ENCODE measurements around the gene KDM2B.
A peak's percentile ranks its signal among the peaks of the same experiment; 100 is the strongest.

Gene KDM2B

DNA sequence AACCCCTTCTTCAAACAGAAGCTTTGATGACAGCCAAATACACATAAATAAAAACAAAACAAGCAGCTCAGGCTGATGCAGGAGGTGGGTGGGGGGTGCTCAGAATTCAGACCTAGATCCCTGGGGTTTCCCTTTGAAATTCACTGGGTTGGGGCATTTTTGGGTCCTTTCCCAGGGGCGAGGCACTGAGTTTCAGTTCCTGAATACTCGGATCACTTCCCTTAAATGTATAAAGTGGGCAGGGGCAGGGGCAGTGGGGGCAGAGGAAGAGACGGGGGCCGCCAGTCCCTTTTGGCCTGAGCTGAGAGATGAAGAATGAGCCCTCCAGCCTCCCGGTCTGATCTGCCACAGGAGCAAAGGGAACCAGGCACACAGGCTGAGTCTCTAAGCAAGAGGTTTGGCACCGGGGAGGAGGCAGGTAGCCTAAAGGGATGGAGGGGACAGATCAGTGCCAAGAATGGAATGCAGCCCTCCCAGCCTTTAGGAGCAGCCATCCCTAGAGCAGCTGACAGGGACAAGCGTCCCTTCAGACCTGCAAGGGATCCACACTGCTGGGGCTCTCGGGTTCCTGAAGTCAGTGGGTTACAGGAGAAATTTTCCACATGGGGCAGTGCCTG lies 20.3 kb downstream of the KDM2B start:
- no peak for DNase-seq

DNA sequence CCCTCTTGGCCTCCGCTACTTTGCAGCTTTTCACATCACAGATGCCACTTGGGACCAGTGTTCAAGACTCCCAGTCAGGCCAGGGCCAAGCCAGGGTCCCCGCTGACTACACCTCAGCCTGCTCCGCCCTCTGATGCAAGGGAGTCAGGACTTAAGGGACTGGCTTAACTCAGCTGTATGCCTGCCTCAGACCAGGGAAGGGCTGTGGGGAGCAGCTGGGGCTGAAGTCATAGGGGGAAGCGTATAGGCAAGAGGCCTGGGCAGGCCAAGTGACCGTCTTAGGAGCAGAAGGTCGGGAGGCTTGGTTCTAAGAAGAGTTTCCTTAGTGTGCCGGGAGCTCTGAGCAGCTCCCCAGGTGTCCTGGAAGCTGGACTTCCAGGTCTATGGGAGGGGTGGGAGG lies 21.9 kb downstream of the KDM2B start:
- no peak for DNase-seq

DNA sequence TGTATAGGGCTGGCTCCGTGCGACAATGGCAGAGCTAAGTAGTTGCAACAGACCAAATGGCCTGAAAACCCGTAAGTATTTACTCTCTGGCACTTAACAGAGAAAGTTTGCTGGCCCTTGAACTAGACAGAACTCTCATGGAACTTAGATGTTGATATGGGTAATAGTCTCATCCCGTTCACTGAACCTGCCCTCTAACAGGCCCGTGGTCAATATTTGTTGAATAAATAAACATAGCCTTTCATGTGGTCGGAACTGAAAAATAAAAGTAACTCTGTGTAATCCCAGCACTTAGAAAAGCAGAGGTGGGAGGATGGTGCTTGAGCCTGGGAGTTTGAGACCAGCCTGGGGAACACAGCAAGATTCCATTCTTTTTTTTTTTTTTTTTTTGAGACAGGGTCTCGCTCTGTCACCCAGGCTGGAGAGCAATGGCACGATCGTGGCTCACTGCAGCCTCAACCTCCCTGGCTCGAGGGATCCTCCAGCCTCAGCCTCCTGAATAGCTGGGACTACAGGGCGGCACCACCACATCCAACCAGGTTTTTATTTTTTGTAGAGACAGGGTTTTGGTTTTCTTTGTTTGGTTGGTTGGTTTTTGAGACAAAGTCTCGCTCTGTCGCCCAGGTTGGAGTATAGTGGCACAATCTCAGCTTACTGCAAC lies 29.7 kb downstream of the KDM2B start:
- DNase-seq, result no peak

DNA sequence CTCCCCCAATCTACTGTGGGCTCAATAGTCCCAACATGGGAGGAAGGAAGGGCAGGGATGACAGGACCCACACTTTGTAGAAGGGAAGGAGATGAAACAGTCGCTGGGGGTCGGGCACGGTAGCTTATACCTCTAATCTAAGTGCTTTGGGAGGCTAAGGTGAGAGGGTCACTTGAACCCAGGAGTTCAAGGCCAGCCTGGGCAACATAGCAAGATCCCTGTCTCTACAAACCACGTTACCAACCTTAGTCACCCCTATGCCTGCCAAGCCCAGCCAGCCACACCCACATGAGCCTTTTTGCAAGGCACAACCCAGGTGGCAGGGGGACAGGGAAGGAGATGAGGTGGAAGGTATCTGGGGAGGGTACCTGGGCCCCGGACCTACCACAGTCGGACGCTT lies 31.7 kb downstream of the KDM2B start:
- DNase-seq, result no peak

DNA sequence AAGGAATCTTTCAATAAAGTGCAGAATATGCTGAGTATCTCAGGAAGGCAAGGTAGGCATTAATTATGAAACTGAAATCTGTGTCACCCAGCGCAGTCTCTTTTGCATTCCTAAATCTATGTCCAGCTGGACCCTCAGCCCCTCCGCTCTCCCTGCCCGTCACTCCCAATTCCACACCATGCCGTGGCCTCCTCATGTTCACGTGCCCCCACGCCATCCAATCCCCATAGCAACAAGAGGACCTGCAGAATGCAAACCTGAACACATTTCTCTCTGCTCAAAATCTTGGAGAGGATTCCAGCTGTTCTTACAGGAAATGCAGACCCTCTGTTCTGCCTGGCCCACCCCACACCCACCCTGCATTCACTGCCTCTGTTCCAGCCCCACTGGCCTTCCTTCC lies 35.3 kb downstream of the KDM2B start:
- no peak for DNase-seq

DNA sequence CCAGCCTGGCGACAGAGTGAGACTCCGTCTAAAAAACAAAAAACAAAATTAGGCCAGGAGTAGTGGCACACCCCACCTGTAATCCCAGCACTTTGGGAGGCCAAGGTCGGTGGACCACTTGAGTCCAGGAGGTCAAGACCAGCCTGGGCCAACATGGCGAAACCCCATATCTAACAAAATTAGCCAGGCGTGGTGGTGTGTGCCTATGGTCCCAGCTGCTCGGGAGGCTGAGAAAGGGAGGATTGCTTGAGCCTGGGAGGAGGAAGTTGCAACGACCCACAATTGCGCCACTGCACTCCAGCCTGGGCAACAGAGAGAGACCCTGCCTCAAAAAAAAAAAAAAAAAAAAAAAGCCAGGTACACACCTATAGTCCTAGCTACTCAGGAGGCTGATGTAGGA lies 37.0 kb downstream of the KDM2B start:
- no peak for DNase-seq

DNA sequence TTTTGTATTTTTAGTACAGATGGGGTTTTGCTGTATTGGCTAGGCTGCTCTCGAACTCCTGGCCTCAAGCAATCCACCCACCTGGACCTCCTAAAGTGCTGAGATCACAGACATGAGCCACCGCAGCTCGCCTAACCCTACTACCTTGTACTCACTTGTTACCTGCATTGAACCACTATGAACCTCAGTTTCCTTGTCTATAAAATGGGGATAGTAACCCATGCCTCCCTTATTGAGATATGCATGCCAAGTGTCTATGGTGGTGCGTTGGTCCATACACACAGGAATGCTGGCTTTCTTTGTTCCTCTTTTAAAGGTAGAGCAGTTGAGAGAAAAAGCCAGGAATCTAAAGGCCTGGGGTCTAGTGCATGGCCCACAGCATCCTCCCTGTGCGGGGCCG lies 40.9 kb downstream of the KDM2B start:
- no peak for DNase-seq

GRCh38 chr12:121538699-121539061 lies 42.1 kb downstream of the KDM2B start:
- DNase-seq, result no peak

- DNase-seq, result no peak
Measured at GRCh38 chr12:121537814-121538698, 42.8 kb downstream of the KDM2B start.

DNA sequence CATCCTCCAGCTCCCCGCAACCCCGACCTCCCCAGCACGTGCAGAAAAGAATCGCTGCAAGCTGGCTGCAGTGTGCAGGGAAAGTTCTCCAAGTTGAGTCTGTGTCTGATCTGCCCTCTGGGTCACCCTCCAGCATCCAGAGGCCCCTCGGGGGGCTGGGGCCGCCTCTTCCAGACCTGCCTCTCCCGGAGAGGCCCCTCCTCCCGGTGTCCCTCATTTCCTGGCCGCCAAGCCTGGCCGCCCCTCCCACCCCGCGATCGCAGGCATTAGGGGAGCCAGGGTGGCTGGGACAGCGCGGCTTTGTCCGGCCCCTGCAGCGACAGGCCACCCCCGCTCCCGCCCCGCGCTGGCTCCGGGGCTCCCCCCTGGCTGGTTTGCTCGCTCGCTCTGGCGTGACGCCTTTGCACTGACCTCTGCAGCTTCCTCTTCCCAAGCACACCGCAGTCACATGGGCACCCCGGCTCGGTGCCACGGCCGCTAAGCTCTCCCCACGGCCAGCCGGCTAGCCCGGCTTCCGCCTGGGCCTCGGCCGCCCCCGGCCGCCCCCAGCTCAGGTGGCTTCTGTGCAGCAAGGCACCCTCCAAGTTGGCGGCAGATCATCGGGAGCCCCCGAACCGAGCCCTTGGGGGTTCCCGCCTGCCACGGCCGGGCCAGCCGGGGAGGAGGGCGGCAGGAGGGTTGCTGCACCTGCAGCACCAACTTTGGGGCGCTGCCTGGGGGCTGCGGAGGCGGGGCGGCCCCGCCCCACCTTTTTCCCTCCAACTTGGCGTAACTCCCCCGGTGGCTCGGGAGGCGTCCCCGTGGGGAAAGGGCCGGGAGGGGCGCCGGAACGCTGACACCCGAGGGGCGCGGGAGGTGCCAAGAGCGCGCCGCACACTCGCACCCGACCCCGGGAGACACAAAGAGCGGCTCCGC lies 43.7 kb downstream of the KDM2B start:
- peak; percentile 89 for DNase-seq

DNA sequence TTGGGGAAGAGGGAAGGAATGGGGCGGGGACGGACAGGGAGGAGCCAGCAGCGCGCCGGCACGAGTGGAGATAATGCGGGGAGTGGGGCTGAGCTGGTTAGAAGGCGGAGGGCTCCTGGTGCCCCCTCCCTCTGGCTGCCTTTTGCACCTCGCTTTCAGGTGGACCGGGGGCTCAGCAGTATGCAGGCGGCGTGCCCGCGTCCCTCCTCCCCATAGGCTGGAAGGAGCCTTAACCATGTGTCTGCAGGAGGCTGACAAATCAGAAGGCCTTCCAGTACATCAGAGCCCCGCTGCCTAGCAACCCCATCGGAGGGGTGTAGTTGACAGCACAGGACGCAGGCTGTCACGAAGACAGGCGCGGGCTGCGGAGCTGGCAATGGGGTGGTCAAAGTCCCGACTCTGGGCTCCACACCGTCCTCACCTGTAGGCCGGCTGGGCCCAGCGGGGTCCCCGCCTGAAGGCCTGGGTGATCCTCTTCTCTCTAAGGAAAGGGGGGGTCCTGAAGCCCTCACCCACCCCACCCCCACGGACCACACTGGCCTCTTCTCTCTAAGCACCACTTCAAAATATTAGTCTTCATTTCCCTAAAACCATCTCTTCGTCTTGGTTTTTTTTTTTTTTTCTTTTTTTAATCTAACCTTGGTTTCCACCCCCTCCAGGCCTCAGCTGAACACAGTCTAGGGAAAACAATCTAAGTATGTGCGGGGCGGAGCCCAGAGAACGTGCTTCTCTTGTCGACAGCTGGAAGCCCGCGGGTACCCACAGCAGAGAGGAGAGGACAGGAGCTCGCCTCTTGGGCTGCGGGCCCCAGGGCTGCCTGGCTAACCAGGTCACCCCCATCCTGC lies 44.5 kb downstream of the KDM2B start:
- DNase-seq, result peak; percentile 93

DNA sequence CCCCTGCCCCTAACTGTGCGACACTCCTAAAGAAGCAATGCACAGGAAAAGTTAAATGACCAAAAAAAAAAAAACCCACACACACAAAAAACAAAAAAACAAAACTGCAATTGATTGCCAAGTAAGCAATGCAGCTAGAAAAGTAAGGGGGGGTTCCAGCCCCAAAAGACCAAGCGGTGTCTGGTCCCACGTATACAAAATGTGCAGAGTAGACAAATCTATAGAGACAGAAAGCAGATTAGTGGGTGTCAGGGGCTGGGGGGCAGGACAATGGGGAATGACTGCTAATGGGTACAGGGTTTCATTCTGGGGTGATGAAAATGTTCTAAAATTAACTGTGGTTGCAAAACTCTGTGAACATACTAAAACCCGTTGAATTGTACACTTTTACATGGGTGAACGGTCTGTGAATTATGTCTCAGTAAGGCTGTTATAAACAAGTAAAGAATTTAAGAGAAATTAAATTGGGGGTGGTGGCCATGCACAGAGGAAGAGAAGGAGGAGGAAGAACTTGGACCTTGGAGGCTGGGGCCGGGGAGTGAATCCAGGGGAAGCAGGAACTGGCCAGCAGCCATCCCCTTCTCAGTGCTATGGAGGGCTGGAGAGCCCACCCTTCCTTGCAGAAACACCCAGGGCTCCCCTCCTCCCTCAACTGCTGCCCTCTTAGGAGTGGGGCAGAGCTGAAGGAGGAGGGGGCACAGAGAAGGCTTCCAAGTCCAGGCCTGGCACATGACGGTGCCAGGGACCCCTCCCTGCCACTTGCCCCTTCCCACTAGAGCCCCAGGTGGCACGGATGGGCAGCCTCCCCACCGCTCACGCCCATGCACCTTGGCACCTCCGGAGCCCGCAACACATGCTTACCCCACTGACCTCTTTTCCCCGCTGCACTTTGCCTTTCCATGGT lies 45.4 kb downstream of the KDM2B start:
- no peak for DNase-seq

DNA sequence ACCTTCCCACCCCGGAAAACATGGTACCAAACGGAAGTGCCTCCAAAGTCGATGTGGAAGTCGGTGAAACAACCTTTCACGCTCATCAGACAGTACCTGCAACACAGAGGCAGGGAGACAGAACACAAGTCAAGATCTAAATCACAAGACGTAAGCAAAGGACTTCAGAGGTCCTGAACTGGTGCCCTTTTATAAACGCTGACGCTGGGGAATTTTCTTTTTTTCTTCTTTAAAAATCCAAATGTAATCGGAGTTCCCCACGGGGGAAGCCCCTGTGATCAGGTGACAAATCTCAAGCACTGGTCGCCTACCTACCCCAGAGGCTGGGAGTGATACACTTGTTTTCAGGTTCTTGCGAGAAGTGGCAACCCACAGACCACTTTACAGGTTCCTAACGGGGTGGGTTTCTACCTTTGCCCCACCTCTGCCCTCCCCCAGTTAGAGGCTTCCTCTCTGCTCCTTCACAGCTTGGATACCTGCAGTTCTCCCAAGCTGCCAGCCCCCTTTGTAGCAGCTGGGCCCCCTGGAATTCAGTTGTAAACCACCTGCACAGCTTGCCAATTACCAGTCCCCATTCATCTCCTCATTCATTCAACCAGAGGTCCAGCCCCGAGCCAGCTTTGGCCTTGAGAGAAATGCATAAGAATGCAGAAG lies 46.2 kb downstream of the KDM2B start:
- DNase-seq, result no peak

GRCh38 chr12:121533394-121534090 lies 47.3 kb downstream of the KDM2B start:
- no peak for DNase-seq

DNA sequence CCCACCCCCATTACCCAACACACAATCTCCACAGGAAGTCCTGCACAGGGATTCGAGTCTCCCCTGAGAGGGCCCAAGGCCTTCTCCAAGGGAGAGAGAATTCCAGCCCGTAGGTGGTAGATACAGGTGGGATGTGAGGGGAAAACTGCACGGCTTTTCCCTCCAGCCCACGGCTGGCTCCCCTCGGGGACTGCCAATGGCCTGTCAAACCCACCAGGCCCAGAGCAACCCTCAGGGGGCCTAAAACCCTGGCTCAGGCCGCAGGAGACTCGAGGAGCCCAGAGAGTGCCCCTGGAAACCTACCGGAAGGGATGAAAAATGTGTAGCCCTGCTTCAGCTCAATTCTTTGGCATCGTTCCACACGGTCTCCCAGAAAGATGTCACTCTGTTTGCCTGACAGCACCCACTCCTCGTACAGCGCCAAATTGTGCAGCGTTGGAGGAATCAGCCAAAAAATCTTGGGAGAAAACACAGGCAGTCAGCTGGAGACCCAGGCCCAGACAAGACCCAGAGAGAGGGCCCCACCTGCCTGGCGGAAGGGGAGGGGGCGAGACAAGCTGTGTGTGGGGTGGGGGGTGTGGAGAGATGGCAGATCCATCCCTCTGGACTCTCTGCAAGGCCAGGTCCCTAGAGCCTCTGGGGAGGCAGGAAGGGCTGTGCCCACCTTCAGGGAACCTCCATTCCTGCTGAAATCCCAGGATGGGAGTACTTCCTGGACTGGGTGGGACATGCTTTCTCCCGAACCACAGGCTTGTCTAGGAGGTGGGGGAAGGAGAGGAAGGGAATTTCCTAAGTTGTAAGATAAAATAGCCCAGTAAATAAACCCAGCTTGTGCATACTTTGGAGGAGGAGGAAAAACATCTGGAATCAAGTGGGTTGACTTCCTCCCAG lies 48.1 kb downstream of the KDM2B start:
- DNase-seq, result no peak

DNA sequence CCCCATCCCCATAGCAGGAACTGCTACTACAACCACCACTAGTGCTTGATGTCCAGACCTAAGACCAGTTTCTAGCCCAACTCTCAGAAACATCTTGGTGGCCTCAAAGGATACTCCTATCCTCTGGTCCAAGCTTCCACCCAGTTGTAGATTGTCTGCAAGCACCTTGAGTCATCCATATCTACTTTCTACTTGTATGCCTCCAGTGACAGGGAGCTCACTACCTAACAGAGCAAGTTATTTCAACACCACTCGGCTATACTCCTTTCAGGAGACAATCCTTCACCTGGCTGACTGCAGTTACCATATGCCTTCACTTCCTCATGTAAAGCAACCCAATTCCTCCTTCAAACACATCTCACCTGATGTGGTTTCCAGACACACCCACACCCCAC lies 49.5 kb downstream of the KDM2B start:
- DNase-seq, result no peak

DNA sequence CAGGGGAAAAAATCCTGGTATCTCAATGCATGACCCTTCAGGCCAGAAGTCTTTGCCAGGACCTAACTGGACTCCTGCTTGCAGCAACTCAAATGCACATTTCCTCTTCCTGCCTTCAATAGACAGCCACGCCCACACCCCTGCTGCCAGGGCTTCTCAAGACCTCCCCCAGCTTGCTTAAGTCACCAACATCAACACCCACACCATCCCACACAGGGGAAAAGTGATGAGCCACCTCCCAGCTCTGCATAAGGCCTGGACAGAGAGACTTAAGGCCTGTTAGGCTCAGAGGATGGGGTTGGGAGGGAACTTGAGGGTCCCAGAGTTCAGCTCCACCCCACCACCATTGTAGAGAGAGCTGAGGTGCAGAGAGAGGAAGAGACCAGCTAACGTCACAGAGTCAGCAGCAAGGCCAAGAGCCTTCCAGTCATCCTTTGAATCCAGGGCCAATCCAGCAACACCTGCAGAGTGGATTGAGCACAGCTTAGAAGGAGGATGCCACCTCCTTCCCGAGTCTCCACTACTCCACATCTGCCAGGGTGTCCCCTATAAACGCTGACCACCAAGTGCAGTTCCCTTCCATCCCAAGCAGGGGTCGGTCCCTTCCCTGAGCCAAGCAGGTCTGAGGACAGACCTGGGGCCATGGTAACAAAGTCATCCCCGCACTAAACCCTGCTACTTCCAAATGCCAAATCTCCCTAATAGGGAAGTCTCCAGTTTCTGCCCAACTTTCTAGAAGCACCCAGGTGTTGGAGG lies 50.0 kb downstream of the KDM2B start:
- peak; percentile 61 for DNase-seq

GRCh38 chr12:121529184-121529583 lies 51.6 kb downstream of the KDM2B start:
- no peak for DNase-seq

Data from femur (tissue), 1 donor.